ENCODE data around the gene ARTN.

The ARTN gene

GRCh38 chr1:43973981-43974442 lies 40.4 kb downstream of the ARTN start:
- no peak for DNase-seq

- DNase-seq, result peak; percentile 95 to 96 (median 95)
Observed at GRCh38 chr1:43974443-43975248, 41.0 kb downstream of the ARTN start, which contains the start of gene ATP6V0B. Gene ATP6V0B (plus strand): TSS chr1:43974960. CDS start chr1:43975041, 81 bp downstream.

- DNase-seq, result no peak
Observed at GRCh38 chr1:43975249-43975961, 41.8 kb downstream of the ARTN start.

DNA sequence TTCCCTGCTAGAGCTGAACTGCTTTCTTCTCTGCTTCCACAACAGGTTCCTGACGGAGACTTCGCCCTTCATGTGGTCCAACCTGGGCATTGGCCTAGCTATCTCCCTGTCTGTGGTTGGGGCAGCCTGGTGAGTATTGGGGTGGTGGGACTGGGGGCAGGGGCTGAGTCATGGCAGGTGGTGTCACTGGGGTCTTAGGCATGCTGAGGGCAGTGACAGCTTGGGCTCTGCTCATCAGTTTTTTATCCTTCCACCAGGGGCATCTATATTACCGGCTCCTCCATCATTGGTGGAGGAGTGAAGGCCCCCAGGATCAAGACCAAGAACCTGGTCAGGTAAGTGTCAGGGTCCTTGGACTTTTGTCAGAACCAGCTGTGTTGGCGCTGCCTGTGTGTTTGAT lies 42.4 kb downstream of the ARTN start:
- no peak for DNase-seq

DNA sequence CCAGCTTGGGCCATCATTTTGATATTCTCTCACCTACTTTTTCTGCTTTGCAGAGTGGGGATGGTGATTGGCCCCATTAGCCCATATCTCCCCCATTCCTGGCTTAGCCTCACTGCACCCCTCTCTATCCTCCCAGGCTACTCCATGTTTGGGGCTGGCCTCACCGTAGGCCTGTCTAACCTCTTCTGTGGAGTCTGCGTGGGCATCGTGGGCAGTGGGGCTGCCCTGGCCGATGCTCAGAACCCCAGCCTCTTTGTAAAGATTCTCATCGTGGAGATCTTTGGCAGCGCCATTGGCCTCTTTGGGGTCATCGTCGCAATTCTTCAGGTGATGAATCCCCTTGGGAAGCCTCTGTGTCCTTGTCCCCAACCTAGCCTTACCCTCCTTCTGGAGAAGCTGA lies 43.3 kb downstream of the ARTN start:
- no peak for DNase-seq

DNA sequence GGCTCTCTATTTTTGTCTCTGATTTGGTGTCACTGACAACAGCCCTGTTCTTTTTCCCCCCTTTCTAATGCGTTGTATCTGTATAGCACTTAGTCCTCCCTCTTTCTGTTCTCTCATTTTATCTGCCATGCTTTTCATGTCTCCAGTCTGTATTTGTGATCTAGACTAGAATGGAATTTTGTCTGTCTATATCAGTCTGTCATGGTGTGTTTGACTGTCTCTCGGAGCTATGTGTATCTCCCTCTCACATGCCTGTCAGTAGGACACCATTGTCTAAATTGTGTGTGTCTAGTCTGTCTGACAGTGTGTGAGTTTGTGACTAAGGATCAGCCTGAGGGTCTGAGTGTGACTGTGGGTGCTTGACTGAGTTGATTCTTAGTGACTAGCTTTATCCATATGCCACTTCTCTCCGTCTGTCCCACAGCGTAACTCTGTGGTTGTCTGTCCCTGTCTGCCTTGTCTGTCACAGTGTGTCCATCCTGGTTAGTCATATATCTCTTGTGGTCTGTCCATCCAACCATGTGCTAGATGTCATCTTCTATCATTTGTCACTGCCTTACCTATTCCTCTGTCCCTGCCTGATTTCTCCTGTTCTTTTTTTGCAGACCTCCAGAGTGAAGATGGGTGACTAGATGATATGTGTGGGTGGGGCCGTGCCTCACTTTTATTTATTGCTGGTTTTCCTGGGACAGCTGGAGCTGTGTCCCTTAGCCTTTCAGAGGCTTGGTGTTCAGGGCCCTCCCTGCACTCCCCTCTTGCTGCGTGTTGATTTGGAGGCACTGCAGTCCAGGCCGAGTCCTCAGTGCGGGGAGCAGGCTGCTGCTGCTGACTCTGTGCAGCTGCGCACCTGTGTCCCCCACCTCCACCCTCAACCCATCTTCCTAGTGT lies 44.0 kb downstream of the ARTN start:
- DNase-seq, result no peak

DNA sequence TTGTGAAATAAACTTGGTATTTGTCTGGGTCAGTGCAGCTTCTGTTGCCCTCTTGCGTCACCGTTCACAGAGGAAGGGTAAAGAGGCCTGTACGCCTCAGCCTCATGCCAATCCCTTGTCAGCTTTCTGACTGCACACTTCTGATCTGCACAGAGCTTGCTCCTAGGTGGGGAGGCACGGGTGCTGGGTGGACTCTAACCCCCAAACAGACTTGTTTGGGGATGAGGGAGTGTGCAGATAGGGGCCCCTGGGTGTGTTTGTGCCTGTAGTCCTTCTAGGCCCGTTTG lies 44.6 kb downstream of the ARTN start:
- no peak for DNase-seq

DNA sequence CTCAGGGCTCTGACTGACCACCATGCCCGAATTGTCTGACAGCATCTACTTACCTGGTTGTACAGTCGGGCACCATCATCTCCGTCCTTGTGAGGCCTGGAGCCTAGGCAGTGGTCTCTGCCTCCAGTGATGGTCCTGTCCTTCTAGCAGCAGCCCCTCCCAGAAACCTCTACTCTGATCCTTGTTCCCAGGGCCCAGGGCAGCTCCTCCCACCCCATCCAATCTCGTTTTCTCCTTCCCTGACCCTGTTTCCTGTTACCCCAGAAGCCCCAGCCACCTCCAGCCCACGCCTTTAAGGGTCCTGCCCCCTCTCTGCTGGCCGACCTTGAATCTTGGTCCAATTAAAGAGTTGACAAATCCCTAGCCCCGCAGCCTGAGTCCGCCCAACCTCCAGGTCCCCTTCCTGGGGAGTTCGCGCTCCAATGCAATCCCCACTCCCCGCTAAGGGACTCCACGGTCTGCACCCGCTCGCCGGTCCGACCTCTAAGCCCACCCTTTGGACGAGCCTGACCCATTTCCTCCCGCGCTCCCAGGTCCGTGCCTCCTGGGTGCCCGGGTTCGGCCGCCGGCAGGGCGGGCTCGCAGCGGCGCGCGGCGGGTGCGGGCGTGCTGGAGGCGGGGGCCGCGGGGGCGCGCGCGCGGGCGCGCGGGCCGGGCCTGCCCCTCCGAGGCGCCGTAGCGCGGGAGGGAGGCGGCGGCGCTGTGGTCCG lies 45.1 kb downstream of the ARTN start, which contains the start of gene B4GALT2:
B4GALT2 (plus strand) TSS at position 660 of the 710 bp plus-strand sequence. CDS start 1,951 bp downstream, outside the sequence.
- DNase-seq, result peak; percentile 50 to 67 (median 56)

DNA sequence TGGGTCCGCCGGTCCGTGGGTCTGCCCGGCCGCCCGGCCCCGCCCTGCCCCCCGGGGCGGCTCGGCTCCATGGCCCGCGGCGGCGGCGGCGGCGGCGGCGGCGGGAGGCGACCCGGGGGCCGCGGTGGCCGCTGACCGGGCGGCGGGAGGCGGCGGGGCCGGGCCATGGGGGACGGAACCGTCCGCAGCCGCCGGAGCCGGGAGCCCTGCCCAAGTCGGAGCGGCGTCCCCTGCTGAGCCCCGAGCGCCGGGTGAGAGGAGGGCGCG lies 45.6 kb downstream of the ARTN start:
- no peak for DNase-seq

DNA sequence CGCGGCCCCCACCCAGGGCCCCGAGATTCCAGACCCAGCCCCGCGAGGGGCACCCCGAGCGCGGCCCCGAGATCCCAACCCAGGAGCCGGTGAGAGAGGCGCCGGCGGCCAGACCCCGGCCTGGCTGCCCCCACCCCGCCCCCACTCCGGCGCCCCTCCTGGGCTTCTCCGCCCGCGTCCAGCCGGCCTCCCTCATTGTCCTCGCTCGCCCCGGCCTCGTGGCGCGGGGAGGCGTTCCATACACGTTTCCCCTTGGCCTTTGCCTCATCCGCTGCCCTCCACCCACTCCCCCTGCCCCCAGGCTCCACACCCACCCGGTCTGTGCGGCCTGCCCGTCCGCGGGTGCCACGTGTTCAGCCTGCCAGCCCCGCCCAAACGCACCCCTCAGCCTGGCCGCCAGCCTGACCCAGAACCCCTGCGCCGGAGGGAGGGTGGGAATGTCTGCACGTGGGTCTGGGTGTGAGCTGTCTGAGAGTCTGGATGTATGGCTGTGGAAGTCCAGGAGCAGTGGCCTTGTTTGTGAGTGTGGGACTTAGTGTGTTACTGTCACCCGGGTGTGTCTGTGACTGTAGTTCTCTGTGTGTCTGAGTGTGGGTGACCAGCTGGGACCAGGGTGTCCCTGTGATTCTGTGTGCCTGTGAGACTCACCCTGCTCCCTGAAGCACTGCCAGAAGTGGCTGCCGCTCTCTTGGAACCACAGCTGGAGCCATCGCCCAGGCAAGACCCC lies 46.1 kb downstream of the ARTN start:
- DNase-seq, result peak in 2 of 3 experiments; percentile 52 to 54

GRCh38 chr1:43980255-43981134 lies 46.9 kb downstream of the ARTN start:
- no peak for DNase-seq

DNA sequence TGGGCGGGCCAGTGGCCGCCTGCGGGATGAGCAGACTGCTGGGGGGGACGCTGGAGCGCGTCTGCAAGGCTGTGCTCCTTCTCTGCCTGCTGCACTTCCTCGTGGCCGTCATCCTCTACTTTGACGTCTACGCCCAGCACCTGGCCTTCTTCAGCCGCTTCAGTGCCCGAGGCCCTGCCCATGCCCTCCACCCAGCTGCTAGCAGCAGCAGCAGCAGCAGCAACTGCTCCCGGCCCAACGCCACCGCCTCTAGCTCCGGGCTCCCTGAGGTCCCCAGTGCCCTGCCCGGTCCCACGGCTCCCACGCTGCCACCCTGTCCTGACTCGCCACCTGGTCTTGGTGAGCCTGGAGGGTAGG lies 47.5 kb downstream of the ARTN start:
- DNase-seq, result no peak

- no peak for DNase-seq
Observed at GRCh38 chr1:43981636-43982035, 48.0 kb downstream of the ARTN start.

DNA sequence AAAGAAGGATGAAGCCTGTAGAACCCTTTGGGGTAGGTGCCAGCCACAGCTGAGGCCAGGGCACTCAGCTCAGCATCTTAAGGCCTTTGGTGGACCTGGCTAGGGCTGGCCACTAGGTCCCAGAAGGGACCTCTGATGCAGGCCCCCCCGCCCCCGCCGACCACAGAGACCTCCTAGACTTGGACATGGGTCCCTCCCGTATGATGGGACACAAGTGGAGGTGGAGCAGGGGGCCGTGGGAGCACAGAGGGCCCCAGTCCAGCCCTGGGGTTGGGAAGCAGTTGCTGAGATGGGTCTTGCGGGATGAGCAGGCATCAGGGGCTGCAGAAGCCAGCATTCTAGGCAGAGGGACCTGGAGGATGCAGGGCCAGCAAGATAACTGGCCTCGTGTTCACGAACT lies 48.6 kb downstream of the ARTN start:
- no peak for DNase-seq

DNA sequence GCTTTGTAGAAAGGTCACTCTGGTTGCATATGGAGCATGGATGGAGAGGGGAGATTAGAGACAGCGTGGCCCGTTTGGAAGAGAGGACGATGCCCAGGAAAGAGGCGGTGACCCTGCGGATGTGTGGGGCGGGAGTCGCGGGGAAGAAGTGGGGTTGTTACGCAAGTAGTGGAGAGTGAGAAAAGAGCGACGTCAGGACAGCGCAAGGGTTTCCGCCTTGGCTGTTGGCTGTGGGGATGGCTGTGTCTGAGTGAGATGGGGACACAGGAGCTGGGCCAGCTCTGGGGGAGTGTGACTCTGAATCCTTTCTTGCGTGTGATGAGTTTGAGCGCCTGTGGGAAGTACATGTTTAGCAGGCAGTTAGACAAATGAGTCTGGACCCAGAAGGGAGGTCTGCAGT lies 49.2 kb downstream of the ARTN start:
- no peak for DNase-seq

DNA sequence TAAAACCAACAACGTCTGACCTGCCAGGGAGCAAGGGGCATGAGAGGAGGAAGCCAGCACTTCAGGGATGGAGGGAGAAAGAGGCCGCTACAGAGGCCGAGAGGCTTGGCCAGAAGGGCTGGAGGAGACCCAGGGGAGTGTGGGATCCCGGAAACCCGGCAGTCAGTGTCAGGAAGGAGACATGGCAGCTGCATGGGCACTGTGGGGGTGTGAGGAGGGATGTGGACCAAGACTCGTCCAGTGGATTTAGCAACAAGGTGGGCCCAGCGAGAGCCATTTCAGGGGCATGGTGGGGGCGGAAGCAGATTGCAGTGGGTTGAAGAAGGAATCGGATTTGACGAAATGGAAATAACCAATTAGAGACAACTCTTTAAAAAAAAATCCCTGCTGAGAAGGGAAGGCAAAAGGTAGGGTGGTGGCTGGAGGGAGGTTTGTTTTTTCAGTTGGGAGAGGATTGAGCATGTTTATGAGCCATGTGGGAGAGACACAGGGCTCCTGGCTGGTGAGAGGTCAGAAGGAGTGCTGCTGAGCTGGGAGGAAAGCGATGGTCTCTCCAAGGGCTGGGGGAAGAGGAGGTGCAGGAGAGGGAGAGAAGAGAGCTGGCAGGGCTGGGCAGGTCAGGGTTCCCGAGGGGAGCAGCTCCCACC lies 49.8 kb downstream of the ARTN start:
- no peak for DNase-seq

- DNase-seq, result no peak
Observed at GRCh38 chr1:43984855-43985254, 51.3 kb downstream of the ARTN start.

GRCh38 chr1:43985984-43986595 lies 52.5 kb downstream of the ARTN start:
- DNase-seq, result no peak

- DNase-seq, result no peak
Observed at GRCh38 chr1:43986712-43987111, 53.1 kb downstream of the ARTN start.

All from NCI-H1417 (cell line).